Lower lobe of right lung (tissue), 2 donors: ENCODE data around the gene TSC2. TPM values are rescaled to one million over a fixed set of nuclear protein-coding genes. Genes with fewer than 3 reads are reported as not detected.
A peak's percentile ranks its signal among the peaks of the same experiment; 100 is the strongest.
"Not testable (repeated sequence)": the region's sequence is repeated elsewhere in the genome, so short reads cannot be mapped to it uniquely, and the experiment has no call there.

Source experiments
- ATAC-seq, 2 donors: fragments of 200-7000 bp; cut with Tn5 transposase; one replicate each; pipeline ENCODE4 v1.9.1; 2020 to 2022; ENCODE audit warnings: mild to moderate bottlenecking in 2 of 2, moderate library complexity in 2 of 2
- DNase-seq: peaks from one replicate; pipeline ENCODE4 v3.0.0-alpha.2; 2020
- H3K27ac ChIP-seq: fragments of 200-600 bp; one replicate; pipeline ENCODE4 v1.8.0; 2022
- H3K27me3 ChIP-seq: fragments of 200-600 bp; one replicate; pipeline ENCODE4 v1.8.0; 2022; ENCODE audit warnings: low read depth
- H3K36me3 ChIP-seq: fragments of 200-600 bp; one replicate; pipeline ENCODE4 v1.8.0; 2022; ENCODE audit warnings: mild to moderate bottlenecking
- H3K4me1 ChIP-seq: fragments of 200-600 bp; one replicate; pipeline ENCODE4 v1.8.0; 2022
- H3K4me3 ChIP-seq: fragments of 200-600 bp; one replicate; pipeline ENCODE4 v1.8.0; 2022; ENCODE audit warnings: mild to moderate bottlenecking
- H3K9me3 ChIP-seq: fragments of 200-600 bp; one replicate; pipeline ENCODE4 v1.8.0; 2022
- intact Hi-C: fragments of 100-400 bp; cut with DNase I; formaldehyde crosslinking; loops from one replicate; pipeline ENCODE4 v1.11.0; 2022
- microRNA-seq: library from miRNA; unstranded; fragments of <30 nt; microRNA quantifications from one replicate; pipeline ENCODE4 v1.2.0, GENCODE V29; 2020; ENCODE audit warnings: borderline number of aligned reads
- total RNA-seq: library from RNA; stranded (reverse); fragmentation: NEBNext Ultra II Directional; extraction: Animal tissue kit (Norgen Biotek cat#: 25700); gene quantifications from one replicate; pipeline ENCODE4 v1.2.1, GENCODE V29; 2021
- donor health status: DM: no; HTN: yes; CAD: no; lungs with severe emphysema.

TSC2 gene
- total RNA-seq, 1 donor from 2014 or later, result 123 TPM

DNA sequence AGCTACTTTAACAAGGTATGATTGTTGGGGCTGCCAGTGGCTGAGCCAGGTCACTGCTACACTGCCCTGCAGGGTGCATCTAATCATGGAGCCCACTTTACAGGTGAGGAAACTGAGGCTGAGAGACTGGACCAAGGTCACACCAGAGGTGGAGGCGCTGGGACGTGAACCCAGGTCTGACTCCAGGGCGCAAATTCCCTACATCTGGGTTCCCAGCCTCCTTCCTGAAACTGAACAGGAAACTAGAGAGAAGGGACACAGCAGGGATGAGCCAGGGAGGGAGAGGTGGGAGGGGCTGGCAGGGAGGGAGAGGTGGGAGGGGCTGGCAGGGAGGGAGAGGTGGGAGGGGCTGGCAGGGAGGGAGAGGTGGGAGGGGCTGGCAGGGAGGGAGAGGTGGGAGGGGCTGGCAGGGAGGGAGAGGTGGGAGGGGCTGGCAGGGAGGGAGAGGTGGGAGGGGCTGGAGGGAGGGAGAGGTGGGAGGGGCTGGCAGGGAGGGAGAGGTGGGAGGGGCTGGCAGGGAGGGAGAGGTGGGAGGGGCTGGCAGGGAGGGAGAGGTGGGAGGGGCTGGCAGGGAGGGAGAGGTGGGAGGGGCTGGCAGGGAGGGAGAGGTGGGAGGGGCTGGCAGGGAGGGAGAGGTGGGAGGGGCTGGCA lies 80.0 kb downstream of the TSC2 start:
- peak overlapping the region; percentile 72 for H3K27ac ChIP-seq
- peak; percentile 15 to 29 for ATAC-seq
- DNase-seq, H3K27me3 ChIP-seq, H3K9me3 ChIP-seq, intact Hi-C loops, H3K4me3 ChIP-seq, H3K36me3 ChIP-seq: not testable (repeated sequence)
- peaks cover 46% of the 10 kb centered on the region for H3K4me1 ChIP-seq

DNA sequence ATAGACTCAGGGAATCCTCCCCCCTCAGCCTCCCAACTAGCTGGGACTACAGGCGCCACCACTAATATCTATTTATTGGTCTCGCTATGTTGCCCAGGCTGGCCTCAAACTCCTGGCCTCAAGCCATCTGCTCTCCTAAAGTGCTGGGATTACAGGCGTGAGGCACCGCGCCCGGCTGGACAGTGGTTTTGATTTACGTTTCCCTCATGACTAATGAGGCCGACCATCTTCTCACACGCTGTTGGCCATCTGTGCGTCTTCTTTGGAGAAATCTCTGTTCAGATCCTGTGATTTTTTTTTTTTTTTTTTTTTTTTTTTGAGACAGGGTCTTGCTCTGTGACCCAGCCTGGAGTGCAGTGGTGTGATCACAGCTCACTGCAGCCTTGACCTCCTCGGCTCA lies 81.5 kb downstream of the TSC2 start:
- H3K36me3 ChIP-seq, H3K4me3 ChIP-seq, H3K9me3 ChIP-seq, ATAC-seq, intact Hi-C loops, DNase-seq, H3K27me3 ChIP-seq, H3K27ac ChIP-seq: not testable (repeated sequence)
- H3K4me1 ChIP-seq, result peaks cover 39% of the 10 kb centered on the region

DNA sequence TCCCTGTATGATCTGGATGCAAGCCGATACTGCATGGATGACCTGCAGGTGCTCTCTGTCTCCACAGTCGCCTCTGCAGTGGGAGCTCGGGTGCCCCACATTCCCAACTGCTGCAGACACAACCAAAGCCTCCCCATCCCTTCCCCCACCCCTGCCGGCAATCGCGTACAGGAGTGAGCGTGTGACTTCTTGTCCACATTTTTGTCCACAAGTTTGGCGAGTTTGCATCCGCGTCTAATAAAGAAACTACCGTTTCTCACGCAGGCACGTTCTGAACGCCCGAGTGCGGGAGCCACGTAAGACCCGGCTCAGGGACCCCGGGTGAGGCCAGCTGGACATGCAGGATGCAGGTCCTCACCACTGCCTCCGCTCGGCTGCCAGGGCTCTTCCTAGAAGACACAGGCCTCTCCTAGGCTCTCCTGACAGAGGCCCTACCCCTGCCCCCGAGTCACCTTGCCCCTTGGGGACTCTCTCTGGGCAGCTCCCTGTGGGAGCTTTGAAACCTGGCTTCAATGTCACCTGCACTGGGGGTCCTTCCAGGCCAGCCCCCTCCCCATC lies 82.2 kb downstream of the TSC2 start:
- H3K36me3 ChIP-seq, ATAC-seq, H3K27me3 ChIP-seq, H3K27ac ChIP-seq, DNase-seq, intact Hi-C loops, H3K4me3 ChIP-seq, H3K9me3 ChIP-seq: not testable (repeated sequence)
- peaks cover 34% of the 10 kb centered on the region for H3K4me1 ChIP-seq

DNA sequence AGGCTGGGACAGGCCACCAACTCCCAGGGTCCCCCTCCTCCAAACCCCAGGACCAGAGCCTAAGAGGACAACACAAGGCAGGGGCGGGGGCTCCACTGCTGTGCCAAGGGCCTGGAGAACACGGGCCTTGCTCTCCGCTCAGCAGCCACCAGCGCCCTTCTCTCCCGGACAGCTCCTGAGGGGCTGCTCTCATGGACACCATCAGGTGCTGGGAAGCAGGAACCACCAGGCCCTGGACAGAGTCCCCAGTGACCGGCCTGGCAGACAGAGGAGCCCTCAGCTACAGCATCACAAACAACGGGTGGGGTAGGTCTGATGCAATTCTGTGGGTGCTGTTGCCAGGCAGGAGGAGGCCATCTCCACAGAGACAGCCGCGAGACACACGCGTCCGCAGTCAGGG lies 86.0 kb downstream of the TSC2 start:
- intact Hi-C loops, H3K9me3 ChIP-seq, H3K36me3 ChIP-seq, H3K27me3 ChIP-seq, DNase-seq, H3K4me3 ChIP-seq, ATAC-seq, H3K4me1 ChIP-seq: not testable (repeated sequence)
- H3K27ac ChIP-seq, result peak overlapping the region; percentile 18

DNA sequence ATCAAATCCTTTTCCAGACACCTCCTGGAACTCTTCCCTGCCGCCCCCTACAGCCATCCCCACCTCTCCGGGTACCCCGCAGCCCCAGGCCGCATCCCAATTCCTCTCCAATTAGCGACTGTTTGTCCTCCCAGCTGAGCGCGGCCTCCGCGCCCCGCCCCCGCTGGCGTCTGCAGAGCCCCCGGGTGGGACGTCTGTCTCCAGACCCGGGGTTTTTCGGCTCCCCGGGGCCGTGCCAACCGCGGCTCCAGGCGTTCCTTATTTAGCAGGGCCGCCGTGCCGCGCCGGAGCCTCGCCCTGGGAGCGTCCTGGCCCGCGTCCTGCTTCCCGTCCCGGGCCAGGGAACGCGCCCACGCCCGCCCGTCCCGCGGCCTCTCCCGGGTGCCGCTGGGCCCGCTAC lies 87.3 kb downstream of the TSC2 start:
- H3K27me3 ChIP-seq, intact Hi-C loops, H3K4me1 ChIP-seq, DNase-seq, H3K9me3 ChIP-seq, H3K36me3 ChIP-seq, ATAC-seq: not testable (repeated sequence)
- Histone ChIP-seq H3K27ac (peak overlapping the region; percentile 46), H3K4me3 (peak overlapping the region; percentile 51)

DNA sequence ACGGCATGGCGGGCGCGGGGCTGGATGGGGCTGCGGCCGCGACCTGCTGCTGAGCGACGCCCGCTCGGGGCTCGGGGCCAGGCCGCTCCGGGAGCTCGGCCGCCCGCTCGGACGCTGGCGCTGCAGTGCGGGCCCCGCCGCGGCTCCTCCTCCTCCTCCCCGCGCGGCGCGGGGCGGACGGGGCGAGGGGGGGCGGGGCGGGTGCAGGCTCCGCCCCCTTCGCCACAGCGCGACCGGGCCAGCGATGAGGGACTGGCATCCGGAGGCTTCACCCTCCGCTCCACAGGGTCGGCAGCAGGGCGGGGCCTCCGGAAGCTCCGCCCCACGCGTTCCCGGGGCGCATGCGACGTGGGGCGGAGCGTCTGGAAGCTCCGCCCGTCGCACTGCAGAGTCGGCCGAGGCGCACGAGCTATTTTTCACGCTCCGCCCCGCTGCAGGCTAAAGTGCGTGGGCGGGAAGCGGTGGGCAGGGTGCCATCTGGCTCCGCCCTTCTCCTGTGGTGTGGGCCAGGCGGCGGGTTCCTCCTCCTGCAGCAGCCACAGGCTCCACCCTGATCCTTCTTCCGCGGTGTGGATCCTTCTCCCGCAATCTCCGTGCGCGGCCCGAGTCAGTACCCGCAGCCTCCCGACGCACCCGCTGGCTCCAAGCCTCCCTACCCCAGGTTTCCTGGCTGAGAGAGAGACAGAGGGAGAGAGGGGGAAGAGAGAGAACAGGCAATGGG lies 88.1 kb downstream of the TSC2 start, which contains the start of gene PKD1:
Gene PKD1 (minus strand): TSS at position 129 of the 721 bp plus-strand sequence. CDS start 209 bp downstream, outside the sequence.
- ATAC-seq, result peak; percentile 89 to 91
- H3K9me3 ChIP-seq, H3K27me3 ChIP-seq, H3K36me3 ChIP-seq, H3K4me1 ChIP-seq, intact Hi-C loops: not testable (repeated sequence)
- peak within 1 kb of the TSS; percentile 51 for H3K4me3 ChIP-seq
- peak within 1 kb of the TSS; percentile 64 for H3K27ac ChIP-seq
- DNase-seq, result peak; percentile 99

Small RNA genes lying within 50 kb of the gene (microRNA-seq; reads per million reads assigned to microRNA genes)
- 1.5 reads per million for gene MIR1225
- not detected for gene MIR3180-5
- not detected for gene MIR4516
- not detected for gene MIR6511B1

Other genes with a start within 250 kb of the TSC2 start
- gene HAGH, start 221.2 kb upstream of the TSC2 start, total RNA-seq, result 69.1 TPM
- gene FAHD1, start 220.8 kb upstream of the TSC2 start, total RNA-seq, result 16.1 TPM
- not detected for gene MEIOB, start 175.8 kb upstream of the TSC2 start, total RNA-seq
- 1.3 TPM for gene HS3ST6, start 129.6 kb upstream of the TSC2 start, total RNA-seq
- gene MSRB1, start 104.8 kb upstream of the TSC2 start, total RNA-seq, result 35.1 TPM
- not detected for gene RPL3L, start 93.3 kb upstream of the TSC2 start, total RNA-seq
- 85.8 TPM for gene NDUFB10, start 88.4 kb upstream of the TSC2 start, total RNA-seq
- gene RPS2, start 83.2 kb upstream of the TSC2 start, total RNA-seq, result 1,721 TPM
- not detected for gene RNF151, start 81.1 kb upstream of the TSC2 start, total RNA-seq
- gene TBL3, start 75.9 kb upstream of the TSC2 start, total RNA-seq, result 25.6 TPM
- gene NOXO1, start 66.5 kb upstream of the TSC2 start, total RNA-seq, result 1.7 TPM
- gene GFER, start 63.8 kb upstream of the TSC2 start, total RNA-seq, result 24.7 TPM
- 0.24 TPM for gene SYNGR3, start 58.0 kb upstream of the TSC2 start, total RNA-seq
- gene ZNF598, start 38.2 kb upstream of the TSC2 start, total RNA-seq, result 27.2 TPM
- gene NPW, start 28.2 kb upstream of the TSC2 start, total RNA-seq, result not detected
- 343 TPM for gene NHERF2, start 21.1 kb upstream of the TSC2 start, total RNA-seq
- gene NTHL1, start 151 bp upstream of the TSC2 start, total RNA-seq, result 24.3 TPM
- gene PKD1, start 87.9 kb downstream of the TSC2 start, total RNA-seq, result 81.6 TPM
- 0.80 TPM for gene RAB26, start 100.6 kb downstream of the TSC2 start, total RNA-seq
- 61.9 TPM for gene TRAF7, start 107.8 kb downstream of the TSC2 start, total RNA-seq
- 0.09 TPM for gene CASKIN1, start 148.6 kb downstream of the TSC2 start, total RNA-seq
- gene MLST8, start 157.5 kb downstream of the TSC2 start, total RNA-seq, result 26.6 TPM
- gene BRICD5, start 162.9 kb downstream of the TSC2 start, total RNA-seq, result 7.8 TPM
- gene PGP, start 166.9 kb downstream of the TSC2 start, total RNA-seq, result 13.3 TPM
- gene E4F1, start 175.6 kb downstream of the TSC2 start, total RNA-seq, result 21.0 TPM
- 2.0 TPM for gene DNASE1L2, start 188.5 kb downstream of the TSC2 start, total RNA-seq
- gene ECI1, start 203.6 kb downstream of the TSC2 start, total RNA-seq, result 50.4 TPM
- 98.6 TPM for gene RNPS1, start 220.1 kb downstream of the TSC2 start, total RNA-seq